ENCODE data around the gene DNAJB5.

- TF ChIP-seq CTCF (conservative IDR thresholded peaks at IDR 0.05; ENCODE audit: low read depth, low read length) (no peak), EZH2 (IDR thresholded peaks at IDR 0.05; ENCODE audit: borderline replicate concordance, low read depth, low read length, poor library complexity, severe bottlenecking) (no peak)
These were observed 40.3 kb downstream of the DNAJB5 start for GRCh38 chr9:35029852-35030251.
